Suprapubic skin (tissue), 4 donors: Measurements from ENCODE around the gene PSTPIP1. TPM values are rescaled to one million over a fixed set of nuclear protein-coding genes. Genes with fewer than 3 reads are reported as not detected.

Experiments used
- DNase-seq, 2 donors: peaks; one replicate each; pipeline ENCODE4 v3.0.0-alpha.2; 2019; ENCODE audit warnings: low spot score in 2 of 2
- H3K27ac ChIP-seq: fragments of 200-600 bp; sonication (generic); one replicate; pipeline ENCODE4 v1.5.1; 2019
- H3K27me3 ChIP-seq: fragments of 200-600 bp; sonication (generic); one replicate; pipeline ENCODE4 v1.5.1; 2019
- H3K36me3 ChIP-seq: fragments of 200-600 bp; sonication (generic); one replicate; pipeline ENCODE4 v1.5.1; 2019
- H3K4me1 ChIP-seq: fragments of 200-600 bp; sonication (generic); one replicate; pipeline ENCODE4 v1.5.1; 2019
- H3K4me3 ChIP-seq: fragments of 200-600 bp; sonication (generic); one replicate; pipeline ENCODE4 v1.5.1; 2019; ENCODE audit warnings: mild to moderate bottlenecking
- H3K9me3 ChIP-seq: fragments of 200-600 bp; sonication (generic); one replicate; pipeline ENCODE4 v1.5.1; 2019
- CTCF ChIP-seq, 2 donors: fragments of 200-600 bp in 1 of 2; fragments of 450-650 bp in 1 of 2; sonication (generic) in 1 of 2; IDR thresholded peaks; one replicate each; pipeline ENCODE4 v1.5.1; 2016 to 2019; ENCODE audit warnings: antibody characterized with exemption in 2 of 2, mild to moderate bottlenecking in 1 of 2, moderate library complexity in 1 of 2
- EP300 ChIP-seq: sonication (generic); formaldehyde crosslinking; IDR thresholded peaks from one replicate; pipeline ENCODE4 v1.6.1; 2017; ENCODE audit warnings: antibody characterized with exemption
- POLR2A ChIP-seq, 2 donors: fragments of 450-650 bp; IDR thresholded peaks; one replicate each; pipeline ENCODE4 v1.6.1; 2017; ENCODE audit warnings: antibody characterized with exemption in 2 of 2, mild to moderate bottlenecking in 2 of 2, moderate library complexity in 2 of 2
- POLR2AphosphoS5 ChIP-seq, 3 donors: sonication (generic); formaldehyde crosslinking; IDR thresholded peaks; one replicate each; pipeline ENCODE4 v1.6.1; 2017; ENCODE audit warnings: antibody characterized with exemption in 3 of 3
- WGBS: methylation state at CpG from one replicate; pipeline ENCODE4 v1.1.5; 2018; 5-methylcytosine and 5-hydroxymethylcytosine counted together
- total RNA-seq, 4 donors: library from RNA; depleted of rRNA; stranded (reverse); fragments of >200 nt; gene quantifications; one replicate each; pipeline ENCODE4 v1.1.0, GENCODE V29; 2016

Gene PSTPIP1
- total RNA-seq, 4 donors from 2014 or later = 1.9 to 5.9 (median 2.6) TPM

- TF ChIP-seq POLR2A (IDR thresholded peaks at IDR 0.05) (no peak), EP300 (no peak), POLR2AphosphoS5 (IDR thresholded peaks at IDR 0.05) (no peak), CTCF (IDR thresholded peaks at IDR 0.05) (no peak)
- H3K27ac ChIP-seq = no peak overlapping the region
- 90% methylated on average over 7 of the region's 7 CpGs for WGBS
- no peaks in the 10 kb centered on the region for H3K27me3 ChIP-seq
- H3K36me3 ChIP-seq = no peaks in the 10 kb centered on the region
- no peaks in the 10 kb centered on the region for H3K9me3 ChIP-seq
- no peak for DNase-seq
- H3K4me1 ChIP-seq = peaks cover 39% of the 10 kb centered on the region
- no peak overlapping the region for H3K4me3 ChIP-seq
Measured at GRCh38 chr15:77068633-77069032, 73.7 kb downstream of the PSTPIP1 start.

GRCh38 chr15:77069521-77070121 is 74.7 kb downstream of the PSTPIP1 start:
- DNase-seq = no peak
- peak overlapping the region; percentile 91 for H3K4me3 ChIP-seq
- no peaks in the 10 kb centered on the region for H3K9me3 ChIP-seq
- no peaks in the 10 kb centered on the region for H3K36me3 ChIP-seq
- 20% methylated on average over 13 of the region's 13 CpGs for WGBS
- no peak overlapping the region for H3K27ac ChIP-seq
- TF ChIP-seq CTCF (IDR thresholded peaks at IDR 0.05) = no peak
- TF ChIP-seq POLR2A (IDR thresholded peaks at IDR 0.05) = no peak
- no peak for TF ChIP-seq POLR2AphosphoS5 (IDR thresholded peaks at IDR 0.05)
- TF ChIP-seq EP300 = no peak
- H3K4me1 ChIP-seq = peaks cover 35% of the 10 kb centered on the region
- H3K27me3 ChIP-seq = no peaks in the 10 kb centered on the region

- no peak for TF ChIP-seq CTCF (IDR thresholded peaks at IDR 0.05)
- TF ChIP-seq POLR2AphosphoS5 (IDR thresholded peaks at IDR 0.05) = no peak
- TF ChIP-seq EP300 = no peak
- TF ChIP-seq POLR2A (IDR thresholded peaks at IDR 0.05) = no peak
- Histone ChIP-seq H3K27me3 (no peaks in the 10 kb centered on the region), H3K9me3 (no peaks in the 10 kb centered on the region), H3K4me1 (peaks cover 34% of the 10 kb centered on the region), H3K4me3 (peak overlapping the region; percentile 91), H3K36me3 (no peaks in the 10 kb centered on the region), H3K27ac (peak overlapping the region; percentile 93)
- DNase-seq = no peak
- WGBS = 0% methylated on average over 18 of the region's 18 CpGs
Measured at GRCh38 chr15:77070180-77070494, 75.2 kb downstream of the PSTPIP1 start.

- H3K27ac ChIP-seq = peak within 1 kb of the TSS; percentile 93
- no peaks in the 10 kb centered on the region for H3K9me3 ChIP-seq
- no peaks in the 10 kb centered on the region for H3K27me3 ChIP-seq
- 0% methylated on average over 22 of the region's 97 CpGs for WGBS
- no peak for TF ChIP-seq CTCF (IDR thresholded peaks at IDR 0.05)
- no peak for TF ChIP-seq EP300
- peak in 1 of 3 donors; percentile 9 for TF ChIP-seq POLR2AphosphoS5 (IDR thresholded peaks at IDR 0.05)
- TF ChIP-seq POLR2A (IDR thresholded peaks at IDR 0.05) = peak in 1 of 2 donors; percentile 84
- H3K4me1 ChIP-seq = peaks cover 34% of the 10 kb centered on the region
- peak within 1 kb of the TSS; percentile 91 for H3K4me3 ChIP-seq
- DNase-seq = peak; percentile 94 to 95
- no peaks in the 10 kb centered on the region for H3K36me3 ChIP-seq
Measured at GRCh38 chr15:77070495-77071304, 75.8 kb downstream of the PSTPIP1 start, which contains the start of gene TSPAN3. TSS of gene TSPAN3 (minus strand) at chr15:77071109. CDS start at chr15:77070954, 155 bp downstream.
